Karpas-422 (cell line): ENCODE data around the gene UGT1A7. TPM values are rescaled to one million over a fixed set of nuclear protein-coding genes. Genes with fewer than 3 reads are reported as not detected.
A peak's percentile ranks its signal among the peaks of the same experiment; 100 is the strongest.

Experiments used
- DNase-seq: peaks from one replicate; pipeline ENCODE4 v3.0.0-alpha.2; 2015
- H2AFZ ChIP-seq: fragments of 200-600 bp; sonication (generic); 2 replicates; pipeline ENCODE4 v1.6.1; 2014; ENCODE audit warnings: antibody characterized with exemption, low read length, mixed read lengths
- H3K27ac ChIP-seq: fragments of 200-600 bp; sonication (generic); 2 replicates; pipeline ENCODE4 v1.5.1; 2014; ENCODE audit warnings: mild to moderate bottlenecking, low read length, moderate library complexity
- H3K27me3 ChIP-seq: fragments of 200-600 bp; sonication (generic); 2 replicates; pipeline ENCODE4 v1.6.1; 2014; ENCODE audit warnings: low read length, mixed read lengths
- H3K36me3 ChIP-seq: fragments of 200-600 bp; sonication (generic); 2 replicates; pipeline ENCODE4 v1.6.1; 2014; ENCODE audit warnings: low read length, mixed read lengths; ENCODE audit not compliant: insufficient read depth
- H3K4me1 ChIP-seq: fragments of 200-600 bp; sonication (generic); 2 replicates; pipeline ENCODE4 v1.6.1; 2014; ENCODE audit warnings: mild to moderate bottlenecking, low read length, mixed read lengths
- H3K4me2 ChIP-seq: fragments of 200-600 bp; sonication (generic); 2 replicates; pipeline ENCODE4 v1.6.1; 2014; ENCODE audit warnings: low read length, low read depth, mild to moderate bottlenecking; ENCODE audit not compliant: poor library complexity, severe bottlenecking
- H3K4me3 ChIP-seq: fragments of 200-600 bp; sonication (generic); 2 replicates; pipeline ENCODE4 v1.5.1; 2014; ENCODE audit warnings: mild to moderate bottlenecking, antibody characterized with exemption, low read length, mixed read lengths
- H3K79me2 ChIP-seq: fragments of 200-600 bp; sonication (generic); 2 replicates; pipeline ENCODE4 v1.6.1; 2014; ENCODE audit warnings: mild to moderate bottlenecking, low read length, mixed read lengths
- H3K9ac ChIP-seq: fragments of 200-600 bp; sonication (generic); 2 replicates; pipeline ENCODE4 v1.6.0; 2014; ENCODE audit warnings: low read length
- H3K9me2 ChIP-seq: fragments of 200-600 bp; sonication (generic), shearing (Covaris generic); replicated peaks from 2 replicates; pipeline ENCODE4 v1.6.0; 2014; ENCODE audit warnings: mild to moderate bottlenecking, low read length, moderate library complexity; ENCODE audit not compliant: insufficient read depth
- H3K9me3 ChIP-seq: fragments of 300-700, 200-600 bp; sonication (generic); 2 replicates; pipeline ENCODE4 v1.6.1; 2014; ENCODE audit warnings: low read length, mixed read lengths
- H4K20me1 ChIP-seq: fragments of 200-600 bp; sonication (generic); 2 replicates; pipeline ENCODE4 v1.6.1; 2014; ENCODE audit warnings: mild to moderate bottlenecking, antibody characterized with exemption, low read length, low read depth; ENCODE audit not compliant: insufficient read depth
- total RNA-seq: library from RNA; depleted of rRNA; stranded (reverse); fragments of >200 nt; shearing (Covaris generic); gene quantifications from 2 replicates; pipeline ENCODE4 v1.2.3, GENCODE V29; 2014; ENCODE audit warnings: low replicate concordance

The UGT1A7 gene
- total RNA-seq, 1 experiment from 2014 or later = not detected

DNA sequence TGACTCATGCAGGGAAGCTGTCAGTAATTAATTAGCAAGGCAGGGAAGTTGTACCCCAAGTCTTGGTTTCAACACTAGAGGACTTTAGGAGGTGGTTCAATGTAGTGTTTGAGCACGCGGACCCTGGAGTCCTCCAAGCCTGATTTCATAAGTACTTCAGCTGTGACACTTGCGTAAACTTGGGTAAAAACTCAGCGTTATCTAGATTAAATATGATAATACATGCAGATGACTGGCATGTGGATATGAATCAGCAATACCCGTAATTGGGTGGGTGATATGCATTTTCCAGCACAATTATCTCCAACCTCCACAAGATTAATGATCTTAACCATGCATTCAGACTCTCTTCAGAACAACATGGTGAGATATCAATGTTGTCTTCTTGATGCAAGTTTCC lies 5.2 kb downstream of the UGT1A7 start:
- Histone ChIP-seq H3K9me2 (no peaks in the 10 kb centered on the region), H3K9me3 (no peaks in the 10 kb centered on the region), H2AFZ (no peak overlapping the region), H3K27ac (no peak overlapping the region), H3K36me3 (no peaks in the 10 kb centered on the region), H3K9ac (no peak overlapping the region), H3K4me2 (no peak overlapping the region), H4K20me1 (no peaks in the 10 kb centered on the region), H3K4me1 (peaks cover 12% of the 10 kb centered on the region), H3K79me2 (no peaks in the 10 kb centered on the region), H3K4me3 (no peak overlapping the region), H3K27me3 (no peaks in the 10 kb centered on the region)
- DNase-seq = peak; percentile 27

DNA sequence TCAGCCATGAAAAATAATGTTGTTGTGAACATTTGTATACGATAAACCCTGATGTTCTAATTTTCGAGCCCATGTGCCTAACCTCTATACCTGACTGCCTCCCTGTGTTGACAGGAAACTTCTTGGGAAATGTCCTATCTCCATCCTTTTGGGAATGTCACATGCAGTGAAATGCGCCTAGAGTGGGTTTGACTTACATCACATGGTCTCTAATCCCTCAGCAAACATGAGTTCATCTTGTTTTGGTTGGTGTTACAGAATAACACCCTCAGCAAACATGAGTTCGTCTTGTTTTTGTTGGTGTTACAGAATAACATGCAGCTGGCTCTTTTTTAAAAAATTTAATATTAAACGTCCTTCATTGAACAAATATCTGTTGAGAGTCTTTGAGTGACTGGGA lies 6.6 kb downstream of the UGT1A7 start:
- no peaks in the 10 kb centered on the region for H3K9me2 ChIP-seq
- H4K20me1 ChIP-seq = no peaks in the 10 kb centered on the region
- H2AFZ ChIP-seq = no peak overlapping the region
- H3K9ac ChIP-seq = no peak overlapping the region
- no peaks in the 10 kb centered on the region for H3K36me3 ChIP-seq
- no peak overlapping the region for H3K4me2 ChIP-seq
- H3K4me3 ChIP-seq = no peak overlapping the region
- H3K27me3 ChIP-seq = no peaks in the 10 kb centered on the region
- H3K4me1 ChIP-seq = peaks cover 1% of the 10 kb centered on the region
- peak; percentile 38 for DNase-seq
- no peak overlapping the region for H3K27ac ChIP-seq
- no peaks in the 10 kb centered on the region for H3K9me3 ChIP-seq
- H3K79me2 ChIP-seq = no peaks in the 10 kb centered on the region

DNA sequence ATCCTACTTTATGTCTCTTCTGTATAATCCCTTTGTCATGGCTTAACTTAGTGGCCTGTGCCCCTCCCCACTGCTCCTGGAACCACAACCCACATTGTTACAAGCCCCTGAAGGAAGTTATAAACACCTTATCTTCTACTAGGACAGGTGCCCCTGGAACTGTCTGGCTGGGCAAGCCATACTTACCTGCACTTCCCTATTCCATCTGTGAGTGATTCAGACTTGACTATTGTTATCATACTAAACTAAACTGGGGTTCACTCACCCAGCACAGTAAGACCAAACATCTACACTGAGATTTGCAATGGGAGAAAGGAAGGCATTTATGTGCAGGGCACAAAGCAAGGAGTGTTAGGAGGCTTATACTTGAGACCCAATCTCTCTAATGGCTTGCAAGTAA lies 7.3 kb downstream of the UGT1A7 start:
- no peaks in the 10 kb centered on the region for H3K36me3 ChIP-seq
- H3K4me3 ChIP-seq = no peak overlapping the region
- H4K20me1 ChIP-seq = no peaks in the 10 kb centered on the region
- H3K9me2 ChIP-seq = no peaks in the 10 kb centered on the region
- no peak overlapping the region for H3K4me2 ChIP-seq
- no peak overlapping the region for H3K9ac ChIP-seq
- H2AFZ ChIP-seq = no peak overlapping the region
- no peaks in the 10 kb centered on the region for H3K79me2 ChIP-seq
- no peak overlapping the region for H3K27ac ChIP-seq
- H3K4me1 ChIP-seq = no peaks in the 10 kb centered on the region
- no peaks in the 10 kb centered on the region for H3K9me3 ChIP-seq
- peak; percentile 2 for DNase-seq
- H3K27me3 ChIP-seq = no peaks in the 10 kb centered on the region

DNA sequence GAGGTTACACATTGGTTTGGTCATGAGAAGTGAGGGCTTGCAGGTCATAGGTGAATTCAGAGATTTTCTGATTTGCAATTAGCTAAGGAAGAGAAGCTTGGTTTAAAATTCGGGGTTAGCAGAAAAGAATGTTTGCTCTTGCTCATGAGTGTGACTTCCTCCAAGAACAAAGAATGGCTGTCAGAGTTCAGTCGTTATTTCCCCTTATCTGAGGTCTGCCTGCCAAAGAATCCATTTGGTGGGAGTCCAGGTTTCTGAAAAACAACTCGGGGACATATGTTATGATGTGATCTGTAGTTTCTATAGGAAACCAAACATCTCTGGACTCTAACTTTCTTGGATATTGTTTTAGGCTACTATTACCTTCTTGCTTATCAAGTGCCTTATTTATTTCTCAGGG lies 7.8 kb downstream of the UGT1A7 start:
- Histone ChIP-seq H3K79me2 (no peaks in the 10 kb centered on the region), H3K27ac (no peak overlapping the region), H3K4me3 (no peak overlapping the region), H3K9me3 (no peaks in the 10 kb centered on the region), H3K27me3 (no peaks in the 10 kb centered on the region), H3K9me2 (no peaks in the 10 kb centered on the region), H2AFZ (no peak overlapping the region), H3K4me1 (no peaks in the 10 kb centered on the region), H3K4me2 (no peak overlapping the region), H4K20me1 (no peaks in the 10 kb centered on the region), H3K36me3 (no peaks in the 10 kb centered on the region), H3K9ac (no peak overlapping the region)
- DNase-seq = peak; percentile 32

DNA sequence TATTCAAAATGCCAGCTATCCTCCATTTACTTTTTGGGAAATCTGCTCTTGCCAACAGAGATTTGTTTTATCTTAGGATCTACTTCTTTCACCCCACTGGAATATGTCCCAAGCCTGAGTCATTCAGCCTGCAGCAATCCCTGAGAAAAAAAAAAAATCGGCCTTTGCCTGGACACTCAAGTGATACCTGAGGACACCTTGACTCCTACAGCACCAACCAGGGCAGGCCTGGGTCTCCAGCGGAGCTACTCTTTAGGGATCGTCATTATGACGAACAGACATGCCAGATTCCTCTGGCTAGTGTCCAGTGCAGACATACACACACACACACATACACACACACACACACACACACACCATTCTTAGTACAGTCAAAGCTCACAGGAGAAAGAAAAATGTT lies 8.7 kb downstream of the UGT1A7 start:
- Histone ChIP-seq H4K20me1 (no peaks in the 10 kb centered on the region), H3K9me2 (no peaks in the 10 kb centered on the region), H3K27me3 (no peaks in the 10 kb centered on the region), H3K9me3 (no peaks in the 10 kb centered on the region), H2AFZ (no peak overlapping the region), H3K36me3 (no peaks in the 10 kb centered on the region), H3K27ac (no peak overlapping the region), H3K9ac (no peak overlapping the region), H3K4me3 (no peak overlapping the region), H3K79me2 (no peaks in the 10 kb centered on the region), H3K4me1 (no peaks in the 10 kb centered on the region), H3K4me2 (no peak overlapping the region)
- no peak for DNase-seq

DNA sequence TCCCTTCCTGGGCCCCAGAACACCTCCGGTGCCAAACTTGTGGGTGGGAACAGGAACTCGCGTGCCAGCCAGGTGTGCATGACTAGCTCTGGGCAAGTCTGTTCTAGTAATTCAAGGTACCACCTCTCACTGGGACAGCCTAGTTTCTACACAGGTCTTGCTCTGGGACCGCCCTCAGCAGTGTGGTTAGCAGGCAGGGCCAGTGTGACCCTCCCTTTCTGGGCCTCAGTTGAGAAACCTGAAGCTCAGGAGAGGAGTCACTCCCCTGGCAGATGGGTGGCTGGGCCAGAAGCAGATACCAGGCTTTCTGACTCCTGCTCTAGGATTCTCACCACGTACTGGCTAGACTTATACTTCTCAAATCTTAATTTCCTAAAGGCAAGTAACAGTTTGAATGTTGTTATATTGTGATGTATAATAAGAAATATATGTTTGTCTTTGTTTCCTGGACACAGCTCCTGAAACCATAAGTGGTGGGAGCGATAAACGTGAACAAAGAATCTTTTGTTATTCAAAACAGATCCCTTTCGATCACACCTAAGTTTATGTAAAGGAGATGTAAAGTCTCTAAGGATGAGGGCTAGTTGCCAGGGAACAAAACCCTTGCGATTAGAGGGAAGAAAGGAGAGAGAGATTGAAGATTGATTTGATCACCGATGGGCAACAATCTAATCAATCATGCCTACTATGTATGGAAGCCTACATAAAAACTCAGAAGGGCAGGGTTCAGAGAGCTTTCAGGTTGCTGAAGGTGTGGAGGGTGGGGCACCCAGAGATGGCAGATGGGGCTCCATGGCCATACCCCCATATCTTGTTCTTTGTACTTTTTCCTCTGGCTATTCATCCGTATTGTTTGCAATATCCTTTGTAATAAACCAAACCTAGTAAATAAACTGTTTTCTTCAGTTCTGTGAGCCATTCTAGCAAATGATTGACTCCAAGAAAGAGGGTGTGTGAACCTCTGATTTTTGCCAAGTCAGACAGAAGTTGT lies 10.0 kb downstream of the UGT1A7 start:
- H3K27ac ChIP-seq = no peak overlapping the region
- H3K9me3 ChIP-seq = no peaks in the 10 kb centered on the region
- H3K4me2 ChIP-seq = no peak overlapping the region
- H3K9me2 ChIP-seq = no peaks in the 10 kb centered on the region
- H3K36me3 ChIP-seq = no peaks in the 10 kb centered on the region
- no peak overlapping the region for H2AFZ ChIP-seq
- H3K27me3 ChIP-seq = no peaks in the 10 kb centered on the region
- H3K79me2 ChIP-seq = no peaks in the 10 kb centered on the region
- H3K4me3 ChIP-seq = no peak overlapping the region
- no peaks in the 10 kb centered on the region for H3K4me1 ChIP-seq
- H4K20me1 ChIP-seq = no peaks in the 10 kb centered on the region
- DNase-seq = peak; percentile 12
- no peak overlapping the region for H3K9ac ChIP-seq

DNA sequence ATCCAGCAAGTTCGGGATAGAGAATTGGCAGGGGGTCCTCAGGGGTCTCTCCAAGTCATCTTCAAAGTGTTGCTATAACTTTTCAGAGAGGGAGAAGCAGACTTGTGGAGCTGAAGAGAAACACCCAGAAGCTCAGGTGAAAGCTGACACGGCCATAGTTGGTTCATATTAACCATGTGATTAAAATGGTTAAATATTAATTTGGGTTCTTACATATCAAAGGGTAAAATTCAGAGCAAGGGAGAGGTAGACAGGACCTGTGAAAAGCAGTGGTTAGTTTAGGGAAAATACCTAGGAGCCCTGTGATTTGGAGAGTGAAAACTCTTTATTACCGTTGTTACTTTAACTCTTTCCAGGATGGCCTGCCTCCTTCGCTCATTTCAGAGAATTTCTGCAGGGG lies 10.9 kb downstream of the UGT1A7 start, which contains the start of gene UGT1A6:
Gene UGT1A6 (plus strand): TSS at position 243 of the 400 bp plus-strand sequence. CDS start 115 bp downstream, at position 358.
- DNase-seq = no peak

DNA sequence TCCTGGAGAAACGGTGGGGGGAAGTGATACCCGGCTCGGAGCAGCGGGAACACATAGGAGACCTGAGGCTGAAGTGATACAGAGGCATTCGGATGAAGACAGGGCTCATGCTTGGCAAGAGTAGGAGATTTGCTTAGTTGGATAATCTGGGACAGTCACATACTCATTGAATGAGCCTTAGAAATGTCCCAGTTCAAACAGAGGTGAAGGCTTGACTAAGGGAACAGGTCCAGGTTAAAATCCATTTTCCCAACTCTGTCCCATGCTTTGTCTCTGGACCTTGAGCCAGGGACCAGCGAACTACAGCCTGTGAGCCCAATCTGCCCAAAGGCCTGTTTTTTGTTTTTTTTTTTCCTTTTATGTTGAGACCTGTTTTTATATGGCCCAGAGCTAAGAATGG lies 12.3 kb downstream of the UGT1A7 start:
- no peak overlapping the region for H3K4me3 ChIP-seq
- H3K36me3 ChIP-seq = no peaks in the 10 kb centered on the region
- H3K27me3 ChIP-seq = no peaks in the 10 kb centered on the region
- no peak overlapping the region for H2AFZ ChIP-seq
- H3K9me2 ChIP-seq = no peaks in the 10 kb centered on the region
- no peaks in the 10 kb centered on the region for H4K20me1 ChIP-seq
- DNase-seq = no peak
- H3K4me1 ChIP-seq = no peaks in the 10 kb centered on the region
- H3K79me2 ChIP-seq = no peaks in the 10 kb centered on the region
- H3K27ac ChIP-seq = no peak overlapping the region
- no peaks in the 10 kb centered on the region for H3K9me3 ChIP-seq
- H3K9ac ChIP-seq = no peak overlapping the region
- no peak overlapping the region for H3K4me2 ChIP-seq

More for the DNA sequence above, 10.9 kb downstream of the UGT1A7 start, which contains the start of gene UGT1A6:
- Histone ChIP-seq H3K27me3 (no peaks in the 10 kb centered on the region), H3K9me3 (no peaks in the 10 kb centered on the region), H3K79me2 (no peaks in the 10 kb centered on the region), H3K9me2 (no peaks in the 10 kb centered on the region), H3K36me3 (no peaks in the 10 kb centered on the region), H2AFZ (no peak within 1 kb of the TSS), H4K20me1 (no peaks in the 10 kb centered on the region), H3K9ac (no peak within 1 kb of the TSS), H3K4me2 (no peak within 1 kb of the TSS), H3K4me1 (no peaks in the 10 kb centered on the region), H3K4me3 (no peak within 1 kb of the TSS), H3K27ac (no peak within 1 kb of the TSS)
